ENCODE data around the gene SPDYE3.

Gene SPDYE3

DNA sequence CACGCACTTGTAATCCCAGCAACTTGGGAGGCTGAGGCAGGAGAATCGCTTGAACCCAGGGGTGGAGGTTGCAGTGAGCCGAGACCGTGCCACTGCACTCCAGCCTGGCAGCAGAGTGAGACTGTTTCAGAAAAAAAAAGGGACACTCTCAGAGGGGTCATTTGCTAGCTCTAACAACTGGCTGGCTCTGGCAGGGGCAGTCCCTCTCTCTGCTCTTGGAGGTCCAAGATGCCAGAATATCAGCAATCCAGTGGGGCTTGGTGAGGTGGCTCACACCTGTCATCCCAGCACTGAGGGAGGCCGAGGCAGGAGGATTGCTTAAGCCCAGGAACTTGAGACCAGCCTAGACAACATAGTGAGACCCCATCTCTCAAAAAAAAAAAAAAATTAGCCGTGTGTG lies 63.2 kb downstream of the SPDYE3 start:
- Mint-ChIP-seq H3K9me3 (ENCODE audit: low read depth) (no peaks in the 10 kb centered on the region), H3K4me1 (ENCODE audit: low read depth) (peaks cover 51% of the 10 kb centered on the region), H3K27me3 (no peaks in the 10 kb centered on the region), H3K4me3 (no peak overlapping the region), H3K27ac (peak overlapping the region; percentile 18), H3K36me3 (peaks cover 3% of the 10 kb centered on the region)

DNA sequence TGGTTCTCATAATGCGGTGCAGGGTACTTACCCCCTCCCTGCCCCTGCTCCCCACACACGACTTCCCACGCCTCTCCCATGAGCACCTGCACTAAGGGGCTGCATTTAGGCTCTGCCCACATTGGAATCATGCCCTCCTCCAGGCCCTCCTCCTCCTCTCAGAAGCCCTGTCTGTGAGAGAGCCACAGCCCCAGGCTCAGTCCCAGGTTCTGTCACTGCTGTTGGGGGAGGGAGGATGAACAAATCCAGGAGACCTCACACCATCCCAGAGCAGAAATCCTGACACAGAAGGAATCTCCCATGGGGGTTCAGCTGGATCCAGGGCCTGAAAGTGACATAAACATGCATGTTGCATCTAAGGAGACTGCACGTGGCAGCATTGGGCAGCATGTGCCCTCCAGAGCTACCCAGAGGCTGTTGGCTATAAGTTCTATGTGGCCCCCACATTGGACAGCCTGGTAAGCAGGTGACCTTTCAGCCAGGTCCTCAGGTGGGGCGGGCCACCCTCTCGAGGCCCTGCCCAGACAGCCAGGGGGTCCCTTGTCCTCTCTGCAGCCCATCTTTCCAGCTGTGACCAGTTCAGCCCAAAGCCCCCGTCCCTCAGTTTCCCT lies 64.2 kb downstream of the SPDYE3 start:
- Mint-ChIP-seq H3K36me3 (no peaks in the 10 kb centered on the region), H3K9me3 (ENCODE audit: low read depth) (no peaks in the 10 kb centered on the region), H3K27me3 (no peaks in the 10 kb centered on the region), H3K4me3 (no peak overlapping the region), H3K4me1 (ENCODE audit: low read depth) (peaks cover 42% of the 10 kb centered on the region), H3K27ac (peak overlapping the region; percentile 58)
